ENCODE results near the gene EVX1.

DNA sequence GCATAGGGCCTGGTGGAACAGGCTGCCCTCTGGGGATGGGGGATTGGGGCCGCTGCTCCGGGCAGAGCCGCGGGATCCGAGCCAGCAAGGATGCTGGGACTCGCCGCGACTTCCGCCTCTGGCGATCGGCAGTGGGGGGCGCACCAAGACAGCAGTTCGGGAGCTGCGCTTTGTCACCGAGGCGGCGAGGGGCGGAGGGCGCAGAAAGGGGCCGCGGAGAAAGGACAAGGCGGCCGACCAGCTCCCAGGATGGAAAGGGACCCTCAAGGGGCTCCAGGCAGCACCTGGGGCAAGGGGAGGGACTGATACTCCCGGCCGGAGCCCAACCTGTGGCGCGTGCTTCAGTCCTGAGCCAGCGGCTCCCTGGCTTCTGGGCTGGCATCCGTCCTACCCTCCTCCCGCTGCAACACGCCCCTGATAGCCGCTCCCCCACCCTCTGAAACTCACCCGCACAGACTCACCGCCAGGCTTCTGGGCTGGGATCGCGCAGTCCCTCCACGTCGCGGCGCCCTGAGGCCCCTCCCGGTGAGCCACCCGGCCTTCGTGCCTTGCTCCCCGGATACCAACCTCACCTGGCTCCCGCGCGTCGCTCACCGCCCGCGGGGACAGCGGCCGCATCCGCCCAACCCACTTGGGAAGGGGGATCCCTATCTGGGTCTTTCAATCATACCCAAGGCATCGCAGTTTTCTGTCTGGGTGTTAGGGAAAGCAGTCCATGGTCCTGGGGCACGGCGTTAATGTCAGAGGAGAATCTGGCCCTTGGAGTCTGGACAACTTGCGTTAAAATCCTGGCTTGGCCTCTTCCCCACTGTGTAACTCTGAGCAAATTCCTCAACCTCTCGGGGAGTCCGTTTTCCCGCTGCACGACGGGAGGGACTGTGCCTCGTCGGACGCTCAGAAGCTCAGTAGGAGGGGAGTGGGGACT is 7.0 kb upstream of the EVX1 start:
- no peak for TF ChIP-seq POLR2A (IDR thresholded peaks at IDR 0.05)
- TF ChIP-seq, protein P1, sequence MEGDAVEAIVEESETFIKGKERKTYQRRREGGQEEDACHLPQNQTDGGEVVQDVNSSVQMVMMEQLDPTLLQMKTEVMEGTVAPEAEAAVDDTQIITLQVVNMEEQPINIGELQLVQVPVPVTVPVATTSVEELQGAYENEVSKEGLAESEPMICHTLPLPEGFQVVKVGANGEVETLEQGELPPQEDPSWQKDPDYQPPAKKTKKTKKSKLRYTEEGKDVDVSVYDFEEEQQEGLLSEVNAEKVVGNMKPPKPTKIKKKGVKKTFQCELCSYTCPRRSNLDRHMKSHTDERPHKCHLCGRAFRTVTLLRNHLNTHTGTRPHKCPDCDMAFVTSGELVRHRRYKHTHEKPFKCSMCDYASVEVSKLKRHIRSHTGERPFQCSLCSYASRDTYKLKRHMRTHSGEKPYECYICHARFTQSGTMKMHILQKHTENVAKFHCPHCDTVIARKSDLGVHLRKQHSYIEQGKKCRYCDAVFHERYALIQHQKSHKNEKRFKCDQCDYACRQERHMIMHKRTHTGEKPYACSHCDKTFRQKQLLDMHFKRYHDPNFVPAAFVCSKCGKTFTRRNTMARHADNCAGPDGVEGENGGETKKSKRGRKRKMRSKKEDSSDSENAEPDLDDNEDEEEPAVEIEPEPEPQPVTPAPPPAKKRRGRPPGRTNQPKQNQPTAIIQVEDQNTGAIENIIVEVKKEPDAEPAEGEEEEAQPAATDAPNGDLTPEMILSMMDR (IDR thresholded peaks at IDR 0.05), result peak in 4 of 6 experiments; percentile 31 to 68 (median 53)

Measured in Peyer's patch (tissue), 4 donors.